MM.1S (cell line): ENCODE results near the gene RSU1.

Experiments used
- DNase-seq: peaks from one replicate; pipeline ENCODE4 v3.0.0-alpha.2; 2015
- H2AFZ ChIP-seq: fragments of 300-600 bp; sonication (generic); 2 replicates; pipeline ENCODE4 v1.6.0; 2016; ENCODE audit warnings: antibody characterized with exemption, low read length
- H3F3A ChIP-seq: fragments of 300-600 bp; sonication (generic); 2 replicates; pipeline ENCODE4 v1.6.1; 2016; ENCODE audit warnings: mild to moderate bottlenecking, antibody characterized with exemption, low read length, moderate library complexity, mixed read lengths; ENCODE audit not compliant: insufficient read depth
- H3K27ac ChIP-seq: fragments of 300-600 bp; sonication (generic); 2 replicates; pipeline ENCODE4 v1.5.1; 2016; ENCODE audit warnings: mild to moderate bottlenecking, low read length
- H3K27me3 ChIP-seq: fragments of 300-600 bp; sonication (generic); replicated peaks from 2 replicates; pipeline ENCODE4 v1.6.0; 2016; ENCODE audit warnings: low read length; ENCODE audit not compliant: insufficient read depth
- H3K36me3 ChIP-seq: fragments of 300-600 bp; sonication (generic); replicated peaks from 2 replicates; pipeline ENCODE4 v1.6.1; 2016; ENCODE audit warnings: mild to moderate bottlenecking, low read length, mixed read lengths; ENCODE audit not compliant: insufficient read depth
- H3K4me1 ChIP-seq: fragments of 300-600 bp; sonication (generic); 2 replicates; pipeline ENCODE4 v1.6.1; 2016; ENCODE audit warnings: low read length, mixed read lengths
- H3K4me2 ChIP-seq: fragments of 300-600 bp; sonication (generic); 2 replicates; pipeline ENCODE4 v1.6.0; 2016; ENCODE audit warnings: low read depth, low read length
- H3K4me3 ChIP-seq: fragments of 300-600 bp; sonication (generic); 2 replicates; pipeline ENCODE4 v1.5.1; 2016; ENCODE audit warnings: low read length, mixed read lengths
- H3K79me2 ChIP-seq: fragments of 300-600 bp; sonication (generic); 2 replicates; pipeline ENCODE4 v1.6.1; 2016; ENCODE audit warnings: mixed run types, low read length, mixed read lengths
- H3K9ac ChIP-seq: fragments of 300-600 bp; sonication (generic); 2 replicates; pipeline ENCODE4 v1.6.1; 2016; ENCODE audit warnings: low read length, mixed read lengths
- H3K9me2 ChIP-seq: fragments of 300-600 bp; sonication (generic); replicated peaks from 2 replicates; pipeline ENCODE4 v1.6.1; 2016; ENCODE audit warnings: mild to moderate bottlenecking, low read length, mixed read lengths; ENCODE audit not compliant: insufficient read depth
- H3K9me3 ChIP-seq: fragments of 300-600 bp; sonication (generic); replicated peaks from 2 replicates; pipeline ENCODE4 v1.6.1; 2016; ENCODE audit warnings: mild to moderate bottlenecking, low read length, mixed read lengths; ENCODE audit not compliant: insufficient read depth
- H4K20me1 ChIP-seq: fragments of 300-600 bp; sonication (generic); 2 replicates; pipeline ENCODE4 v1.6.1; 2016; ENCODE audit warnings: mild to moderate bottlenecking, low read length, moderate library complexity, mixed read lengths; ENCODE audit not compliant: insufficient read depth
- EZH2 ChIP-seq: fragments of 300-600 bp; sonication (generic); optimal IDR thresholded peaks from 2 replicates; pipeline ENCODE3; 2017; ENCODE audit warnings: low read depth, mild to moderate bottlenecking, antibody characterized with exemption, low read length, mixed read lengths
- EZH2phosphoT487 ChIP-seq: fragments of 300-600 bp; sonication (generic); IDR thresholded peaks from 2 replicates; pipeline ENCODE4 v1.6.1; 2018; ENCODE audit warnings: antibody characterized with exemption, low read length
- TF ChIP-seq, protein P1 (sequence below): fragments of 300-600 bp; sonication (generic); IDR thresholded peaks from 2 replicates; pipeline ENCODE4 v1.5.1; 2016; ENCODE audit warnings: antibody characterized with exemption, low read length, mixed read lengths

RSU1 gene

DNA sequence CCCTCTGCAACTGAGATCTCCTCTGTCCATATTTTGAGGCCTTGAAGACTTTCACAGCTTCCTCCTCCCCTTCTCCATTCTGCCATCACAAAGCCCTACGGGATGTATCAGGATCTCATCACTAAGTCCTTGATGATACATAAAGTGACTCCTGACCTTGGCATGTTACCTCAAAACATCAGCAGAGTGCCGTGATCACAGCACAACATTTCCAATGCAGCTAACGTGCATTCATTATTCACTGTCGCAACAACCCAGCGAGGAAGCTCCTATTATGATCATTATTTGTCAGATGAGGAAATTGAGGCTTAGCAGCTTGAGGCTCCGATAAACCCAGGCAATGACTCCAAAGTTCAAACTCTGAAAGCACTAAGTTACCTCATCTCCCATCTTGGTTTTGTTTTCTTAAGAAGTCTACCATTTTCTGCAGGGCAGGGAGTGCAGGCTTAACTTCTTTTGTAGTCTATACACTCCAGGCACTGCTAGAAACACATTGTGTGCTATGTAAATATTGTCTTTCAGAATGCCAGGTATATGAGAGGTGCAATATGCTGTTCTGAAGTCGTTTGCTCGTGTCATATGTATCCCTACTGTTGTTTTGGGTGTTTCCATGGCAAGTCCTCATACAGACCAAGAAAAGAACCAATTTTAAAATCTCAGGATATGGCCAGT is 215.0 kb downstream of the RSU1 start:
- no peaks in the 10 kb centered on the region for H3K4me1 ChIP-seq
- DNase-seq, result no peak
- no peak for TF ChIP-seq EZH2
- TF ChIP-seq, protein P1, sequence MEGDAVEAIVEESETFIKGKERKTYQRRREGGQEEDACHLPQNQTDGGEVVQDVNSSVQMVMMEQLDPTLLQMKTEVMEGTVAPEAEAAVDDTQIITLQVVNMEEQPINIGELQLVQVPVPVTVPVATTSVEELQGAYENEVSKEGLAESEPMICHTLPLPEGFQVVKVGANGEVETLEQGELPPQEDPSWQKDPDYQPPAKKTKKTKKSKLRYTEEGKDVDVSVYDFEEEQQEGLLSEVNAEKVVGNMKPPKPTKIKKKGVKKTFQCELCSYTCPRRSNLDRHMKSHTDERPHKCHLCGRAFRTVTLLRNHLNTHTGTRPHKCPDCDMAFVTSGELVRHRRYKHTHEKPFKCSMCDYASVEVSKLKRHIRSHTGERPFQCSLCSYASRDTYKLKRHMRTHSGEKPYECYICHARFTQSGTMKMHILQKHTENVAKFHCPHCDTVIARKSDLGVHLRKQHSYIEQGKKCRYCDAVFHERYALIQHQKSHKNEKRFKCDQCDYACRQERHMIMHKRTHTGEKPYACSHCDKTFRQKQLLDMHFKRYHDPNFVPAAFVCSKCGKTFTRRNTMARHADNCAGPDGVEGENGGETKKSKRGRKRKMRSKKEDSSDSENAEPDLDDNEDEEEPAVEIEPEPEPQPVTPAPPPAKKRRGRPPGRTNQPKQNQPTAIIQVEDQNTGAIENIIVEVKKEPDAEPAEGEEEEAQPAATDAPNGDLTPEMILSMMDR, result no peak
- no peak for TF ChIP-seq EZH2phosphoT487
- no peaks in the 10 kb centered on the region for H3K36me3 ChIP-seq
- H3K27ac ChIP-seq, result no peak overlapping the region
- no peak overlapping the region for H3K4me3 ChIP-seq
- no peaks in the 10 kb centered on the region for H3K79me2 ChIP-seq
- no peaks in the 10 kb centered on the region for H3K9me2 ChIP-seq
- H3K9ac ChIP-seq, result no peak overlapping the region
- H3K9me3 ChIP-seq, result no peaks in the 10 kb centered on the region
- no peaks in the 10 kb centered on the region for H3F3A ChIP-seq
- H3K4me2 ChIP-seq, result no peak overlapping the region
- no peaks in the 10 kb centered on the region for H3K27me3 ChIP-seq
- no peak overlapping the region for H2AFZ ChIP-seq
- H4K20me1 ChIP-seq, result no peaks in the 10 kb centered on the region; the same call in 1 of the 2 replicates

DNA sequence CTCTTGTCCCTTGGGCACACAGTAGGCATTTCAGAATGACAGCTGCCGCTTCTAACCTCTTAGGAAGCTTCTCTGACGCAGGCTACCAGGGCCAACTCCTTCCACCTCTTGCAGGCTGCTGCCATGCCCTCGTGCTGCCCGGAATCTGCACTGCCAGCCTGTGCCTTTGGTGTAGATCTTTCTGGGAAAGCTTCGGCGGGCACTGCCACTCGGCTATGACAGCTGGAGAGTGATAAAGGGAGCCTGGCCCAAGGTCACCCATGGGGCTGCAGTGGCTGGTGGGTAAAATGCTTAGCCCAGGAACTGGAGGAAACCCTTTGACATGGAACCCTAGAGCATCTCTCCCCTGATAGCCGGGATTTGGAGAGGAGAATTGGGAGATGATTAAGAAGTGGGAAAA is 217.6 kb downstream of the RSU1 start:
- no peaks in the 10 kb centered on the region for H3K36me3 ChIP-seq
- no peaks in the 10 kb centered on the region for H3K27me3 ChIP-seq
- TF ChIP-seq, protein P1, result no peak
- TF ChIP-seq EZH2phosphoT487, result no peak
- no peaks in the 10 kb centered on the region for H3K9me3 ChIP-seq
- H4K20me1 ChIP-seq, result no peaks in the 10 kb centered on the region; the same call in 1 of the 2 replicates
- no peaks in the 10 kb centered on the region for H3F3A ChIP-seq
- H3K4me2 ChIP-seq, result no peak overlapping the region
- H3K4me3 ChIP-seq, result no peak overlapping the region
- no peaks in the 10 kb centered on the region for H3K4me1 ChIP-seq
- H3K79me2 ChIP-seq, result no peaks in the 10 kb centered on the region
- no peak for DNase-seq
- no peak overlapping the region for H3K27ac ChIP-seq
- H2AFZ ChIP-seq, result no peak overlapping the region
- no peaks in the 10 kb centered on the region for H3K9me2 ChIP-seq
- no peak overlapping the region for H3K9ac ChIP-seq

DNA sequence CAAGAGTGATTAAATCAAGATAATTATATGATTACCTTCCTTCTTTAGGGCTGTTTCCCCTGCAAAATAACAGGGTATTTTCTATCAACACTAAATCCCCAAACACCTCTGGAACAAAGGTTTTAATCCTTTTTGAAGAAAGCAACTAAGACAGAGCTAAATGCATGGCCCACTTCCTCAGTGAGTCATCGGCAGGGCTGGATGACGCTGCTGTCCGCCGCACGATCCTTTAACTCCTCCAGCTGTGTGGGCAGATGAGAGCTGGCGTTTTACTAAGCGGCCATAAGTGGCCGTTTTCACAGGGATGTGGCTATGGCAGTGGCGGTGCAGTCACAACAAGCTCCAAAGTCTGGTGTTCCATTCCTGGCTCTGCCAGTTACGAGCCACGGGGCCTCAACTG is 219.6 kb downstream of the RSU1 start:
- Histone ChIP-seq H2AFZ (no peak overlapping the region), H3K4me1 (no peaks in the 10 kb centered on the region), H3K36me3 (no peaks in the 10 kb centered on the region), H3K9me2 (no peaks in the 10 kb centered on the region), H3K79me2 (no peaks in the 10 kb centered on the region), H3K9ac (no peak overlapping the region), H3K4me2 (no peak overlapping the region), H3K27ac (no peak overlapping the region), H3F3A (no peaks in the 10 kb centered on the region), H3K9me3 (no peaks in the 10 kb centered on the region), H3K27me3 (no peaks in the 10 kb centered on the region), H4K20me1 (no peaks in the 10 kb centered on the region; the same call in 1 of the 2 replicates), H3K4me3 (no peak overlapping the region)
- no peak for DNase-seq
- no peak for TF ChIP-seq EZH2phosphoT487
- no peak for TF ChIP-seq EZH2
- TF ChIP-seq, protein P1, result no peak
